Upper lobe of left lung (tissue), 6 donors: ENCODE measurements around the gene SORCS3. TPM values are rescaled to one million over a fixed set of nuclear protein-coding genes. Genes with fewer than 3 reads are reported as not detected.

ENCODE experiments used
- ATAC-seq, 2 donors: fragments of 200-7000 bp; cut with Tn5 transposase; one replicate each; pipeline ENCODE4 v1.9.1; 2022; ENCODE audit warnings: mild to moderate bottlenecking in 2 of 2, moderate library complexity in 2 of 2; ENCODE audit not compliant: low FRiP score in 2 of 2
- DNase-seq, 2 donors: peaks; one replicate each; pipeline ENCODE4 v3.0.0-alpha.2; 2019 to 2020
- H3K27ac ChIP-seq, 4 donors: fragments of 200-600 bp; sonication (generic); one replicate each; pipeline ENCODE4 v1.5.1; 2016 to 2019
- H3K27me3 ChIP-seq, 4 donors: fragments of 200-600 bp; sonication (generic); one replicate each; pipeline ENCODE4 v1.5.1; 2017 to 2019
- H3K36me3 ChIP-seq, 4 donors: fragments of 200-600 bp; sonication (generic); one replicate each; pipeline ENCODE4 v1.5.1; 2016 to 2019
- H3K4me1 ChIP-seq, 4 donors: fragments of 200-600 bp; sonication (generic); one replicate each; pipeline ENCODE4 v1.5.1; 2018 to 2019
- H3K4me3 ChIP-seq, 4 donors: fragments of 200-600 bp; sonication (generic); one replicate each; pipeline ENCODE4 v1.5.1; 2017 to 2019; ENCODE audit warnings: mild to moderate bottlenecking in 2 of 4, moderate library complexity in 1 of 4
- H3K9me3 ChIP-seq, 4 donors: fragments of 200-600 bp; sonication (generic); one replicate each; pipeline ENCODE4 v1.5.1; 2018 to 2019
- EP300 ChIP-seq, 4 donors: sonication (generic); formaldehyde crosslinking; IDR thresholded peaks; one replicate each; pipeline ENCODE4 v1.5.1; 2017; ENCODE audit warnings: antibody characterized with exemption in 4 of 4, control low read depth in 2 of 4
- POLR2A ChIP-seq, 4 donors: fragments of 450-650 bp; IDR thresholded peaks; one replicate each; pipeline ENCODE4 v1.5.1; 2016 to 2017; ENCODE audit warnings: antibody characterized with exemption in 4 of 4, mild to moderate bottlenecking in 2 of 4
- POLR2AphosphoS5 ChIP-seq, 2 donors: sonication (generic); formaldehyde crosslinking; IDR thresholded peaks; one replicate each; pipeline ENCODE4 v1.5.1; 2017; ENCODE audit warnings: antibody characterized with exemption in 2 of 2
- WGBS, 2 donors: methylation state at CpG; one replicate each; pipeline ENCODE4 v1.1.5; 2017 to 2018; 5-methylcytosine and 5-hydroxymethylcytosine counted together
- total RNA-seq, 6 donors: library from RNA; depleted of rRNA in 4 of 6; stranded (reverse); fragments of >200 nt in 4 of 6; gene quantifications; one replicate each; pipeline versions ENCODE4 v1.1.0 to v1.2.1, GENCODE V29; 2016 to 2021
- TF ChIP-seq, protein P1 (sequence below), 6 experiments: fragments of 450-650 bp in 4 of 6; fragments of 200-600 bp in 2 of 6; sonication (generic) in 2 of 6; IDR thresholded peaks; one replicate each; pipeline ENCODE4 v1.5.1; 2016 to 2019; ENCODE audit warnings: antibody characterized with exemption in 6 of 6
- donor health status: DM: no; HTN: no; CAD: no; lungs with moderate emphysema.
- donor health status: DM: no; HTN: yes; CAD: no; lungs with severe emphysema.

The SORCS3 gene
- total RNA-seq, 6 donors from 2014 or later: not detected

GRCh38 chr10:104638861-104639589, 2.1 kb upstream of the SORCS3 start:
- DNase-seq (peak in 1 of 2 donors; percentile 63), ATAC-seq (no peak)
- Histone ChIP-seq H3K36me3 (no peaks in the 10 kb centered on the region), H3K27me3 (peaks cover 0 to 44% (median 22%) of the 10 kb centered on the region in 4 donors), H3K27ac (no peak overlapping the region), H3K9me3 (no peaks in the 10 kb centered on the region), H3K4me3 (no peak overlapping the region), H3K4me1 (peaks cover 0 to 43% (median 4%) of the 10 kb centered on the region in 4 donors)
- TF ChIP-seq EP300 (IDR thresholded peaks at IDR 0.05): no peak
- no peak for TF ChIP-seq POLR2A (IDR thresholded peaks at IDR 0.05)
- no peak for TF ChIP-seq POLR2AphosphoS5 (IDR thresholded peaks at IDR 0.05)
- TF ChIP-seq, protein P1, sequence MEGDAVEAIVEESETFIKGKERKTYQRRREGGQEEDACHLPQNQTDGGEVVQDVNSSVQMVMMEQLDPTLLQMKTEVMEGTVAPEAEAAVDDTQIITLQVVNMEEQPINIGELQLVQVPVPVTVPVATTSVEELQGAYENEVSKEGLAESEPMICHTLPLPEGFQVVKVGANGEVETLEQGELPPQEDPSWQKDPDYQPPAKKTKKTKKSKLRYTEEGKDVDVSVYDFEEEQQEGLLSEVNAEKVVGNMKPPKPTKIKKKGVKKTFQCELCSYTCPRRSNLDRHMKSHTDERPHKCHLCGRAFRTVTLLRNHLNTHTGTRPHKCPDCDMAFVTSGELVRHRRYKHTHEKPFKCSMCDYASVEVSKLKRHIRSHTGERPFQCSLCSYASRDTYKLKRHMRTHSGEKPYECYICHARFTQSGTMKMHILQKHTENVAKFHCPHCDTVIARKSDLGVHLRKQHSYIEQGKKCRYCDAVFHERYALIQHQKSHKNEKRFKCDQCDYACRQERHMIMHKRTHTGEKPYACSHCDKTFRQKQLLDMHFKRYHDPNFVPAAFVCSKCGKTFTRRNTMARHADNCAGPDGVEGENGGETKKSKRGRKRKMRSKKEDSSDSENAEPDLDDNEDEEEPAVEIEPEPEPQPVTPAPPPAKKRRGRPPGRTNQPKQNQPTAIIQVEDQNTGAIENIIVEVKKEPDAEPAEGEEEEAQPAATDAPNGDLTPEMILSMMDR (IDR thresholded peaks at IDR 0.05): peak in 3 of 6 experiments; percentile 15 to 28 (median 21)
- WGBS, 2 donors: 4 to 7% methylated on average over 30 to 41 of the region's 42 CpGs

DNA sequence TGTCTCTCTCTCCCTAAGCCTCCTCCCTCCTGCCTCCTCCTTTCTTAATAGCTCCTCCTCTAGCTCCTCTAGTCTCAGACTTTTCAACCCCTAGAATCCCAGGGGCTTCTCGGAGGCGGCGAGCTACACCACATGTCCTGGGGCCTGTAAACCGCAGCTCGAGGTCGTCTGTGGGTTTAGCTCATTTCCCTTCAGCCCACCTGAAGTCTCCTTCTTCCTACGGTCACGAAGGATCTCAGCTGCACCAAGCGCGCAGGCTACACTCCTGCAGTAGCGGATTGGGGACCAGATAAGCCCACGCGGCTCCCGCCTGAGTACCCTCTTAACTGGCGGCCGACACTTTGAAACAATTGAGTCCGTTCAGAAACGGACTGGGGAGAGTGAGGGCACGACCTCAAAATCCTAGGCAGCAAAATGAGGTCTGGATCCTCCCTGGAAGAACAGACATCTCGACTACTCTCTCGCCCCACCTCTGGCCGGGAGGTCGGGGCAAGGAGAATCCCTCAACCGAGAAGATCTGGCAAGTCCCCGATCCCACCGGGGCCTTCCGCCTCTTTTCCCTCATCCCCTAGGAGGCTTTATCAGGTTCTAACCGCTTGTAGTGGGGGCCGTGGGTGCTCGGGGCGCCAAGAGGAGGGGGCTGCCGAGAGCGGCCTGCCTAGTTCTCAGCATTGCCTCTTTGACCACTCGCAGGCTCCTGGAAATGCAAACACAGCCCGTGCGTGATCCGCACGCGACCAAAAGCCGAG, 1.3 kb upstream of the SORCS3 start:
- Histone ChIP-seq H3K4me1 (peaks cover 0 to 43% (median 4%) of the 10 kb centered on the region in 4 donors), H3K27me3 (peaks cover 0 to 44% (median 22%) of the 10 kb centered on the region in 4 donors), H3K9me3 (no peaks in the 10 kb centered on the region), H3K4me3 (no peak overlapping the region), H3K36me3 (no peaks in the 10 kb centered on the region), H3K27ac (no peak overlapping the region)
- DNase-seq: no peak
- no peak for ATAC-seq
- TF ChIP-seq EP300 (IDR thresholded peaks at IDR 0.05): no peak
- no peak for TF ChIP-seq POLR2AphosphoS5 (IDR thresholded peaks at IDR 0.05)
- no peak for TF ChIP-seq POLR2A (IDR thresholded peaks at IDR 0.05)
- 2% methylated on average over 23 to 40 of the region's 40 CpGs for WGBS, 2 donors

- peaks cover 0 to 43% (median 4%) of the 10 kb centered on the region in 4 donors for H3K4me1 ChIP-seq
- no peak overlapping the region for H3K4me3 ChIP-seq
- no peak for ATAC-seq
Observed at GRCh38 chr10:104640339-104641186, 527 bp upstream of the SORCS3 start.

GRCh38 chr10:104641937-104642657, 1.0 kb downstream of the SORCS3 start:
- TF ChIP-seq, protein P1 (IDR thresholded peaks at IDR 0.05): no peak
- TF ChIP-seq POLR2A (IDR thresholded peaks at IDR 0.05): no peak
- TF ChIP-seq POLR2AphosphoS5 (IDR thresholded peaks at IDR 0.05): no peak
- TF ChIP-seq EP300 (IDR thresholded peaks at IDR 0.05): no peak
- Histone ChIP-seq H3K27ac (no peak overlapping the region), H3K4me1 (peaks cover 0 to 43% (median 4%) of the 10 kb centered on the region in 4 donors), H3K36me3 (no peaks in the 10 kb centered on the region), H3K27me3 (peaks cover 0 to 44% (median 22%) of the 10 kb centered on the region in 4 donors), H3K4me3 (peak overlapping the region in 2 of 4 donors; percentile 6 to 14), H3K9me3 (no peaks in the 10 kb centered on the region)
- 0 to 2% methylated on average over 14 to 43 of the region's 47 CpGs for WGBS, 2 donors
- ATAC-seq (no peak), DNase-seq (peak in 1 of 2 donors; percentile 37)

More at GRCh38 chr10:104640339-104641186, 527 bp upstream of the SORCS3 start:
- TF ChIP-seq POLR2AphosphoS5 (IDR thresholded peaks at IDR 0.05): no peak
- TF ChIP-seq POLR2A (IDR thresholded peaks at IDR 0.05): no peak
- TF ChIP-seq, protein P1 (IDR thresholded peaks at IDR 0.05): no peak
- TF ChIP-seq EP300 (IDR thresholded peaks at IDR 0.05): no peak
- DNase-seq: peak in 1 of 2 donors; percentile 77
- H3K27ac ChIP-seq: no peak overlapping the region
- H3K27me3 ChIP-seq: peaks cover 0 to 44% (median 22%) of the 10 kb centered on the region in 4 donors
- H3K9me3 ChIP-seq: no peaks in the 10 kb centered on the region
- 3 to 4% methylated on average over 50 to 59 of the region's 82 CpGs for WGBS, 2 donors
- H3K36me3 ChIP-seq: no peaks in the 10 kb centered on the region
